ENCODE results near the gene CDH23. TPM values are rescaled to one million over a fixed set of nuclear protein-coding genes. Genes with fewer than 3 reads are reported as not detected.

CDH23 gene
- polyA plus RNA-seq, 1 donor from 2014 or later, result 6.6 TPM

GRCh38 chr10:71600849-71601248 is 204.1 kb downstream of the CDH23 start:
- H3K9ac ChIP-seq (ENCODE audit: low read length), result no peak overlapping the region
- H3K9me2 ChIP-seq (ENCODE audit: insufficient read depth, low read length), result no peaks in the 10 kb centered on the region
- H3K79me2 ChIP-seq (replicated peaks; ENCODE audit: insufficient read depth, low read length), result no peaks in the 10 kb centered on the region
- H3K9me3 ChIP-seq (ENCODE audit: low read length), result no peaks in the 10 kb centered on the region
- H3F3A ChIP-seq (ENCODE audit: insufficient read depth, low read length, poor library complexity, severe bottlenecking), result no peaks in the 10 kb centered on the region
- no peaks in the 10 kb centered on the region for H3K36me3 ChIP-seq (ENCODE audit: insufficient read depth, low read length)
- H3K27me3 ChIP-seq (ENCODE audit: insufficient read depth, low read depth, low read length), result no peaks in the 10 kb centered on the region
- no peak overlapping the region for H3K4me3 ChIP-seq (ENCODE audit: low read length)
- no peaks in the 10 kb centered on the region for H4K20me1 ChIP-seq (ENCODE audit: insufficient read depth)
- H3K27ac ChIP-seq (ENCODE audit: low read length), result no peak overlapping the region
- H2AFZ ChIP-seq (ENCODE audit: low read depth, low read length), result no peak overlapping the region
- H3K4me2 ChIP-seq (ENCODE audit: low read length), result no peak overlapping the region
- no peak for TF ChIP-seq EP300 (conservative IDR thresholded peaks at IDR 0.05; ENCODE audit: poor library complexity, severe bottlenecking)
- no peak for TF ChIP-seq TAF1 (IDR thresholded peaks at IDR 0.05; ENCODE audit: low read depth)
- TF ChIP-seq, protein P1, sequence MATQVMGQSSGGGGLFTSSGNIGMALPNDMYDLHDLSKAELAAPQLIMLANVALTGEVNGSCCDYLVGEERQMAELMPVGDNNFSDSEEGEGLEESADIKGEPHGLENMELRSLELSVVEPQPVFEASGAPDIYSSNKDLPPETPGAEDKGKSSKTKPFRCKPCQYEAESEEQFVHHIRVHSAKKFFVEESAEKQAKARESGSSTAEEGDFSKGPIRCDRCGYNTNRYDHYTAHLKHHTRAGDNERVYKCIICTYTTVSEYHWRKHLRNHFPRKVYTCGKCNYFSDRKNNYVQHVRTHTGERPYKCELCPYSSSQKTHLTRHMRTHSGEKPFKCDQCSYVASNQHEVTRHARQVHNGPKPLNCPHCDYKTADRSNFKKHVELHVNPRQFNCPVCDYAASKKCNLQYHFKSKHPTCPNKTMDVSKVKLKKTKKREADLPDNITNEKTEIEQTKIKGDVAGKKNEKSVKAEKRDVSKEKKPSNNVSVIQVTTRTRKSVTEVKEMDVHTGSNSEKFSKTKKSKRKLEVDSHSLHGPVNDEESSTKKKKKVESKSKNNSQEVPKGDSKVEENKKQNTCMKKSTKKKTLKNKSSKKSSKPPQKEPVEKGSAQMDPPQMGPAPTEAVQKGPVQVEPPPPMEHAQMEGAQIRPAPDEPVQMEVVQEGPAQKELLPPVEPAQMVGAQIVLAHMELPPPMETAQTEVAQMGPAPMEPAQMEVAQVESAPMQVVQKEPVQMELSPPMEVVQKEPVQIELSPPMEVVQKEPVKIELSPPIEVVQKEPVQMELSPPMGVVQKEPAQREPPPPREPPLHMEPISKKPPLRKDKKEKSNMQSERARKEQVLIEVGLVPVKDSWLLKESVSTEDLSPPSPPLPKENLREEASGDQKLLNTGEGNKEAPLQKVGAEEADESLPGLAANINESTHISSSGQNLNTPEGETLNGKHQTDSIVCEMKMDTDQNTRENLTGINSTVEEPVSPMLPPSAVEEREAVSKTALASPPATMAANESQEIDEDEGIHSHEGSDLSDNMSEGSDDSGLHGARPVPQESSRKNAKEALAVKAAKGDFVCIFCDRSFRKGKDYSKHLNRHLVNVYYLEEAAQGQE (IDR thresholded peaks at IDR 0.05; ENCODE audit: borderline replicate concordance), result no peak
- no peak for TF ChIP-seq RAD21 (conservative IDR thresholded peaks at IDR 0.05)
- TF ChIP-seq, protein P2, sequence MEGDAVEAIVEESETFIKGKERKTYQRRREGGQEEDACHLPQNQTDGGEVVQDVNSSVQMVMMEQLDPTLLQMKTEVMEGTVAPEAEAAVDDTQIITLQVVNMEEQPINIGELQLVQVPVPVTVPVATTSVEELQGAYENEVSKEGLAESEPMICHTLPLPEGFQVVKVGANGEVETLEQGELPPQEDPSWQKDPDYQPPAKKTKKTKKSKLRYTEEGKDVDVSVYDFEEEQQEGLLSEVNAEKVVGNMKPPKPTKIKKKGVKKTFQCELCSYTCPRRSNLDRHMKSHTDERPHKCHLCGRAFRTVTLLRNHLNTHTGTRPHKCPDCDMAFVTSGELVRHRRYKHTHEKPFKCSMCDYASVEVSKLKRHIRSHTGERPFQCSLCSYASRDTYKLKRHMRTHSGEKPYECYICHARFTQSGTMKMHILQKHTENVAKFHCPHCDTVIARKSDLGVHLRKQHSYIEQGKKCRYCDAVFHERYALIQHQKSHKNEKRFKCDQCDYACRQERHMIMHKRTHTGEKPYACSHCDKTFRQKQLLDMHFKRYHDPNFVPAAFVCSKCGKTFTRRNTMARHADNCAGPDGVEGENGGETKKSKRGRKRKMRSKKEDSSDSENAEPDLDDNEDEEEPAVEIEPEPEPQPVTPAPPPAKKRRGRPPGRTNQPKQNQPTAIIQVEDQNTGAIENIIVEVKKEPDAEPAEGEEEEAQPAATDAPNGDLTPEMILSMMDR (IDR thresholded peaks at IDR 0.05; ENCODE audit: poor library complexity, severe bottlenecking), result no peak
- TF ChIP-seq POLR2AphosphoS5 (IDR thresholded peaks at IDR 0.05), result no peak
- TF ChIP-seq MXI1 (conservative IDR thresholded peaks at IDR 0.05; ENCODE audit: poor library complexity, severe bottlenecking), result no peak
- no peak for TF ChIP-seq EZH2 (IDR thresholded peaks at IDR 0.05; ENCODE audit: borderline replicate concordance, insufficient read depth, low read length, poor library complexity, severe bottlenecking)
- TF ChIP-seq SMC3 (conservative IDR thresholded peaks at IDR 0.05; ENCODE audit: poor library complexity), result no peak

- Histone ChIP-seq H3K4me2 (ENCODE audit: low read length) (no peak overlapping the region), H3K79me2 (replicated peaks; ENCODE audit: insufficient read depth, low read length) (no peaks in the 10 kb centered on the region), H2AFZ (ENCODE audit: low read depth, low read length) (no peak overlapping the region), H3K9ac (ENCODE audit: low read length) (no peak overlapping the region), H3K27ac (ENCODE audit: low read length) (no peak overlapping the region), H3F3A (ENCODE audit: insufficient read depth, low read length, poor library complexity, severe bottlenecking) (no peaks in the 10 kb centered on the region), H3K4me3 (ENCODE audit: low read length) (no peak overlapping the region), H3K36me3 (ENCODE audit: insufficient read depth, low read length) (no peaks in the 10 kb centered on the region), H3K9me3 (ENCODE audit: low read length) (no peaks in the 10 kb centered on the region), H3K9me2 (ENCODE audit: insufficient read depth, low read length) (no peaks in the 10 kb centered on the region), H4K20me1 (ENCODE audit: insufficient read depth) (no peaks in the 10 kb centered on the region), H3K27me3 (ENCODE audit: insufficient read depth, low read depth, low read length) (no peaks in the 10 kb centered on the region)
- TF ChIP-seq TAF1 (IDR thresholded peaks at IDR 0.05; ENCODE audit: low read depth) (no peak), EP300 (conservative IDR thresholded peaks at IDR 0.05; ENCODE audit: poor library complexity, severe bottlenecking) (no peak), RAD21 (conservative IDR thresholded peaks at IDR 0.05) (no peak)
Observed at GRCh38 chr10:71601273-71601672, 204.6 kb downstream of the CDH23 start.

DNA sequence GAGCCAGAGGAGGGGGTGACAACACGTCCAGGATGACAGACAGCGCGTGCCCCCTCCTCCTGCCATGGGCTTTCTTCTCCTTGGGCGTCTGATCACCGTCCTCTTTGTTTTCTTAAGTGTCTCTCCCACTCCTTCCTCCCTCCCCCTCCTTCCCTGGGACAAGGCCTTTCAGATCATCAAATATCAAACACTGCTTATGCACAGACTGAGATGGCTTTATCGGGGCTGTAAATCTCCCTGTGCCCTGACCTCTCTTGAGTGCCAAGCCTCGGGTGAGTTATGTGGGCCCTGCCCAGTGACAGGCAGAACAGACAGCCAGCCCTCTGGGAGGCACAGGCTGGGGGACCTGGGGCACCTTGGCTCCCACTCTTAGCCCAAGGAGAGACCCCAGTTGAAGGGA is 206.4 kb downstream of the CDH23 start:
- Histone ChIP-seq H2AFZ (ENCODE audit: low read depth, low read length) (no peak overlapping the region), H4K20me1 (ENCODE audit: insufficient read depth) (no peaks in the 10 kb centered on the region), H3K36me3 (ENCODE audit: insufficient read depth, low read length) (no peaks in the 10 kb centered on the region), H3K9ac (ENCODE audit: low read length) (no peak overlapping the region), H3K27ac (ENCODE audit: low read length) (no peak overlapping the region), H3K9me2 (ENCODE audit: insufficient read depth, low read length) (no peaks in the 10 kb centered on the region), H3K27me3 (ENCODE audit: insufficient read depth, low read depth, low read length) (no peaks in the 10 kb centered on the region), H3K4me2 (ENCODE audit: low read length) (no peak overlapping the region), H3F3A (ENCODE audit: insufficient read depth, low read length, poor library complexity, severe bottlenecking) (no peaks in the 10 kb centered on the region), H3K4me3 (ENCODE audit: low read length) (no peak overlapping the region), H3K79me2 (replicated peaks; ENCODE audit: insufficient read depth, low read length) (no peaks in the 10 kb centered on the region), H3K9me3 (ENCODE audit: low read length) (no peaks in the 10 kb centered on the region)
- no peak for TF ChIP-seq EZH2 (IDR thresholded peaks at IDR 0.05; ENCODE audit: borderline replicate concordance, insufficient read depth, low read length, poor library complexity, severe bottlenecking)

Data from neural cell (in vitro differentiated cells).